IMR-90 (cell line): ENCODE measurements around the gene PMPCB. TPM values are rescaled to one million over a fixed set of nuclear protein-coding genes. Genes with fewer than 3 reads are reported as not detected.

Experiments
- ATAC-seq: fragments of 200-7000 bp; cut with Tn5 transposase; 2 replicates; pipeline ENCODE4 v1.9.1; 2020; ENCODE audit warnings: low read depth, mild to moderate bottlenecking, moderate library complexity
- BruUV-seq: library from RNA; stranded (reverse); fragments of 400-500 nt; replicated peaks from 2 replicates; lab custom pipeline; 2021; lab: Mats Ljungman, UMichigan
- CTCF ChIA-PET: fragments of 300-600 bp; formaldehyde crosslinking; extraction: SDS; loops from one replicate; lab custom pipeline; 2021; ENCODE audit warnings: antibody characterized with exemption; lab: Yijun Ruan, JAX
- POLR2A ChIA-PET: fragments of 300-600 bp; sonication (Branson Sonifier 250); formaldehyde crosslinking; loops from one replicate; lab custom pipeline; 2022; ENCODE audit warnings: antibody characterized with exemption; ENCODE audit not compliant: unreplicated experiment; lab: Charles Lee
- DNase-seq: peaks from one replicate; pipeline ENCODE4 v3.0.0; 2013
- H2AFZ ChIP-seq: replicated peaks from 2 replicates; pipeline ENCODE3; 2013; ENCODE audit warnings: low read length, mild to moderate bottlenecking; ENCODE audit not compliant: poor library complexity
- H2AK5ac ChIP-seq: 2 replicates; pipeline ENCODE4 v1.6.1; 2013; ENCODE audit warnings: low read depth, low read length, inconsistent platforms
- H2AK9ac ChIP-seq: replicated peaks from 2 replicates; pipeline ENCODE3; 2013; ENCODE audit warnings: mild to moderate bottlenecking, low read depth, low read length, moderate library complexity; ENCODE audit not compliant: poor library complexity
- H2BK120ac ChIP-seq: 2 replicates; pipeline ENCODE4 v1.6.1; 2013; ENCODE audit warnings: low read depth, low read length, inconsistent platforms
- H2BK15ac ChIP-seq: 3 replicates; pipeline ENCODE4 v1.6.1; 2013; ENCODE audit warnings: low read depth, low read length, inconsistent platforms
- H2BK20ac ChIP-seq: 2 replicates; pipeline ENCODE4 v1.6.1; 2013; ENCODE audit warnings: low read depth, mild to moderate bottlenecking, inconsistent platforms, low read length, moderate library complexity
- H2BK5ac ChIP-seq: 2 replicates; pipeline ENCODE4 v1.6.1; 2013; ENCODE audit warnings: mild to moderate bottlenecking, low read depth, low read length, inconsistent platforms; ENCODE audit not compliant: poor library complexity, severe bottlenecking
- H3K14ac ChIP-seq: replicated peaks from 2 replicates; pipeline ENCODE4 v1.6.1; 2013; ENCODE audit warnings: low read depth, low read length, inconsistent platforms
- H3K18ac ChIP-seq: 2 replicates; pipeline ENCODE4 v1.6.1; 2013; ENCODE audit warnings: low read depth, low read length, control low read depth
- H3K23ac ChIP-seq: 2 replicates; pipeline ENCODE4 v1.6.1; 2013; ENCODE audit warnings: low read depth, low read length, inconsistent platforms
- H3K27ac ChIP-seq: 2 replicates; pipeline ENCODE4 v1.5.1; 2013; ENCODE audit warnings: mild to moderate bottlenecking, control low read depth, low read length; ENCODE audit not compliant: insufficient read depth
- H3K27me3 ChIP-seq: 2 replicates; pipeline ENCODE4 v1.6.1; 2013; ENCODE audit warnings: low read length; ENCODE audit not compliant: control insufficient read depth, insufficient read depth
- H3K36me3 ChIP-seq: 2 replicates; pipeline ENCODE4 v1.6.1; 2013; ENCODE audit warnings: low read length, mixed read lengths; ENCODE audit not compliant: control insufficient read depth, insufficient read depth
- H3K4ac ChIP-seq: 2 replicates; pipeline ENCODE4 v1.6.1; 2013; ENCODE audit warnings: low read depth, low read length, inconsistent platforms
- H3K4me1 ChIP-seq: 2 replicates; pipeline ENCODE4 v1.6.1; 2013; ENCODE audit warnings: low read length, mixed read lengths; ENCODE audit not compliant: control insufficient read depth, insufficient read depth
- H3K4me2 ChIP-seq: 2 replicates; pipeline ENCODE4 v1.6.1; 2013; ENCODE audit warnings: low read depth, mild to moderate bottlenecking, control low read depth, low read length, moderate library complexity
- H3K4me3 ChIP-seq: 2 replicates; pipeline ENCODE4 v1.5.1; 2013; ENCODE audit warnings: low read depth, mild to moderate bottlenecking, control low read depth, low read length, moderate library complexity; ENCODE audit not compliant: insufficient read depth
- H3K56ac ChIP-seq: 2 replicates; pipeline ENCODE4 v1.6.1; 2013; ENCODE audit warnings: low read length, inconsistent platforms; ENCODE audit not compliant: insufficient read depth; ENCODE audit errors: extremely low read depth
- H3K79me1 ChIP-seq, 2 experiments: 2 replicates each; pipeline ENCODE4 v1.6.1; 2013; ENCODE audit warnings: low read length in 2 of 2, inconsistent platforms in 1 of 2, low read depth in 1 of 2
- H3K9ac ChIP-seq: 2 replicates; pipeline ENCODE4 v1.6.1; 2013; ENCODE audit warnings: low read depth, low read length, control low read depth
- H3K9me1 ChIP-seq: 2 replicates; pipeline ENCODE4 v1.6.1; 2013; ENCODE audit warnings: low read length, inconsistent platforms; ENCODE audit not compliant: insufficient read depth
- H3K9me3 ChIP-seq: 2 replicates; pipeline ENCODE4 v1.6.1; 2013; ENCODE audit warnings: low read length; ENCODE audit not compliant: control insufficient read depth, insufficient read depth
- H4K20me1 ChIP-seq: 2 replicates; pipeline ENCODE4 v1.6.1; 2013; ENCODE audit warnings: low read length, inconsistent platforms; ENCODE audit not compliant: insufficient read depth
- H4K5ac ChIP-seq: 2 replicates; pipeline ENCODE4 v1.6.1; 2013; ENCODE audit warnings: mild to moderate bottlenecking, low read depth, low read length, control low read depth
- H4K8ac ChIP-seq, 2 experiments: 2 replicates each; pipeline ENCODE4 v1.6.1; 2013; ENCODE audit warnings: low read depth in 2 of 2, low read length in 2 of 2, control low read depth in 1 of 2, inconsistent platforms in 1 of 2
- H4K91ac ChIP-seq: 2 replicates; pipeline ENCODE4 v1.6.1; 2013; ENCODE audit warnings: low read depth, low read length, inconsistent platforms; ENCODE audit not compliant: insufficient read depth
- BHLHE40 ChIP-seq: fragments of 150-350 bp; IDR thresholded peaks from 2 replicates; pipeline ENCODE4 v1.6.1; 2016; ENCODE audit warnings: mild to moderate bottlenecking, low read depth, low read length
- CHD1 ChIP-seq: IDR thresholded peaks from 2 replicates; pipeline ENCODE4 v1.6.1; 2012; ENCODE audit warnings: low read depth, low read length, improper control_type of control experiment
- ELK1 ChIP-seq: fragments of 150-350 bp; IDR thresholded peaks from 2 replicates; pipeline ENCODE4 v1.6.1; 2016; ENCODE audit warnings: low read depth, mild to moderate bottlenecking, low read length, moderate library complexity, borderline replicate concordance
- FOS ChIP-seq: fragments of 150-350 bp; IDR thresholded peaks from 2 replicates; pipeline ENCODE4 v1.6.1; 2016; ENCODE audit warnings: low read depth, low read length
- MAFK ChIP-seq: IDR thresholded peaks from 2 replicates; pipeline ENCODE4 v1.6.1; 2012; ENCODE audit warnings: low read depth, low read length, improper control_type of control experiment
- MAZ ChIP-seq: IDR thresholded peaks from 2 replicates; pipeline ENCODE4 v1.6.1; 2012; ENCODE audit warnings: low read depth, mild to moderate bottlenecking, low read length, improper control_type of control experiment, moderate library complexity, borderline replicate concordance
- MXI1 ChIP-seq: IDR thresholded peaks from 2 replicates; pipeline ENCODE4 v1.6.1; 2012; ENCODE audit warnings: low read depth, mild to moderate bottlenecking, low read length, moderate library complexity, borderline replicate concordance
- NFE2L2 ChIP-seq: fragments of 150-350 bp; IDR thresholded peaks from 2 replicates; pipeline ENCODE4 v1.6.1; 2016; ENCODE audit warnings: low read depth, mild to moderate bottlenecking, low read length
- POLR2A ChIP-seq: IDR thresholded peaks from 2 replicates; pipeline ENCODE4 v1.6.1; 2012; ENCODE audit warnings: mild to moderate bottlenecking, low read depth, low read length
- RAD21 ChIP-seq: IDR thresholded peaks from 2 replicates; pipeline ENCODE4 v1.6.1; 2012; ENCODE audit warnings: low read length, improper control_type of control experiment
- USF2 ChIP-seq: fragments of 150-350 bp; IDR thresholded peaks from 2 replicates; pipeline ENCODE4 v1.6.1; 2017; ENCODE audit warnings: mild to moderate bottlenecking, antibody characterized with exemption, low read length, low read depth
- WGBS, 2 experiments: methylation state at CpG; one replicate each; pipeline versions ENCODE4 v1.1.5 to v1.1.7; 2013; ENCODE audit warnings: missing lambda C conversion rate in 2 of 2; ENCODE audit not compliant: insufficient read length in 1 of 2; ENCODE audit errors: extremely low coverage in 2 of 2; 5-methylcytosine and 5-hydroxymethylcytosine counted together
- dilution Hi-C: fragments of 300-500 bp; cut with HindIII; formaldehyde crosslinking; loops from one replicate; pipeline ENCODE4 v1.14.3; 2018; ENCODE audit warnings: low sequenced_read_pairs; ENCODE audit not compliant: unreplicated experiment
- in situ Hi-C: fragments of 300-500 bp; cut with MboI; formaldehyde crosslinking; loops from 3 replicates; pipeline ENCODE4 v1.14.3; 2019; ENCODE audit warnings: low sequenced_read_pairs, inconsistent platforms, mixed read lengths
- intact Hi-C: fragments of 100-400 bp; cut with micrococcal nuclease; formaldehyde crosslinking; loops from 2 replicates; pipeline ENCODE4 v1.10.0; 2022
- polyA plus RNA-seq, 3 experiments: library from polyadenylated mRNA; depleted of rRNA; stranded (reverse); fragments of >200 nt; gene quantifications; 2 replicates each; pipeline ENCODE4 v1.2.3, GENCODE V29; 2012; ENCODE audit warnings: low replicate concordance in 1 of 3
- total RNA-seq: library from RNA; depleted of rRNA; stranded (reverse); fragments of >200 nt; gene quantifications from 2 replicates; pipeline ENCODE4 v1.2.3, GENCODE V29; 2012

The PMPCB gene
- total and polyA plus RNA-seq, 2 of the 4 experiments (the other 2 are of a cell fraction) = 50.4 to 72.8 TPM

- TF ChIP-seq RAD21 (no peak), NFE2L2 (no peak)
Observed at GRCh38 chr7:103343758-103344452, 46.7 kb downstream of the PMPCB start (continued).

- no peaks in the 10 kb centered on the region for H3K27me3 ChIP-seq
- dilution Hi-C loops = no loop called here
- 2% methylated on average over 10 of the region's 43 CpGs; no CpG with 5 or more reads in 1 of the 2 experiments for WGBS, 2 experiments
- H2BK20ac ChIP-seq = no peak within 1 kb of the TSS
- in situ Hi-C loops = no loop called here
- TF ChIP-seq BHLHE40 (peak; percentile 79), FOS (no peak), POLR2A (peak; percentile 77), ELK1 (0 out of 2 replicates have a peak, but pooled peaks have one; percentile 49), USF2 (no peak), MAFK (peak; percentile 53), MXI1 (peak; percentile 97), MAZ (peak; percentile 98), RAD21 (no peak), CHD1 (0 out of 2 replicates have a peak, but pooled peaks have one; percentile 31)
- H2BK120ac ChIP-seq = 0 out of 2 replicates have a peak within 1 kb of the TSS, but pooled peaks have one; percentile 24
- peak within 1 kb of the TSS; percentile 89 for H3K4me3 ChIP-seq
- H2AFZ ChIP-seq = peak within 1 kb of the TSS; percentile 97
- peak within 1 kb of the TSS; percentile 80 for H2BK5ac ChIP-seq
- ChIA-PET POLR2A (no interaction called here), CTCF (no interaction called here)
- peak within 1 kb of the TSS; percentile 65; the same call in 1 of the 2 replicates for H4K91ac ChIP-seq
- H4K8ac ChIP-seq = peak within 1 kb of the TSS; percentile 32 to 68; a peak in 3 of 4 replicates
- BruUV-seq = no TSS peak
- H4K20me1 ChIP-seq = peaks cover 3% of the 10 kb centered on the region; the same call in 1 of the 2 replicates
- no peaks in the 10 kb centered on the region for H3K9me3 ChIP-seq
- H3K4me1 ChIP-seq = peaks cover 2% of the 10 kb centered on the region
- H3K9me1 ChIP-seq = no peaks in the 10 kb centered on the region
- peak within 1 kb of the TSS; percentile 82 for H4K5ac ChIP-seq
- peak within 1 kb of the TSS; percentile 57 for H3K56ac ChIP-seq
- H3K27ac ChIP-seq = peak within 1 kb of the TSS; percentile 85
- ATAC-seq (peak; percentile 88), DNase-seq (peak; percentile 94)
- H3K36me3 ChIP-seq = peaks cover 9% of the 10 kb centered on the region
- H2BK15ac ChIP-seq = no peak within 1 kb of the TSS
- H3K79me1 ChIP-seq = peaks cover 0 to 11% of the 10 kb centered on the region in 2 experiments; a peak in 3 of 4 replicates
- H2AK5ac ChIP-seq = peak within 1 kb of the TSS; percentile 46
- peak within 1 kb of the TSS; percentile 74 for H3K23ac ChIP-seq
- H3K14ac ChIP-seq = peak within 1 kb of the TSS; percentile 51
- H2AK9ac ChIP-seq = peak within 1 kb of the TSS; percentile 12
- H3K18ac ChIP-seq = peak within 1 kb of the TSS; percentile 23; the same call in 1 of the 2 replicates
- peak within 1 kb of the TSS; percentile 91 for H3K9ac ChIP-seq
- H3K4me2 ChIP-seq = peak within 1 kb of the TSS; percentile 97
- intact Hi-C loops = no loop called here
- H3K4ac ChIP-seq = peak within 1 kb of the TSS; percentile 76
Observed at GRCh38 chr7:103344453-103345149, 47.4 kb downstream of the PMPCB start, which contains the start of gene DNAJC2. Gene DNAJC2, minus strand, starts transcription at chr7:103344767. Its CDS starts 145 bp downstream, at chr7:103344622.
